Activated CD4-positive, alpha-beta T cell treated with anti-CD3 and anti-CD28 coated beads, Interleukin-10, Interleukin-2, amounts not matched to agents 100 ng/mL and 50 ng/mL, durations not matched to agents 16 hours and 8 hours (primary cell): Measurements from ENCODE around the gene ALDH3A1.
A peak's percentile ranks its signal among the peaks of the same experiment; 100 is the strongest.

Experiments
- DNase-seq: peaks from one replicate; pipeline ENCODE4 v3.0.0-alpha.2; 2020

ALDH3A1 gene

DNA sequence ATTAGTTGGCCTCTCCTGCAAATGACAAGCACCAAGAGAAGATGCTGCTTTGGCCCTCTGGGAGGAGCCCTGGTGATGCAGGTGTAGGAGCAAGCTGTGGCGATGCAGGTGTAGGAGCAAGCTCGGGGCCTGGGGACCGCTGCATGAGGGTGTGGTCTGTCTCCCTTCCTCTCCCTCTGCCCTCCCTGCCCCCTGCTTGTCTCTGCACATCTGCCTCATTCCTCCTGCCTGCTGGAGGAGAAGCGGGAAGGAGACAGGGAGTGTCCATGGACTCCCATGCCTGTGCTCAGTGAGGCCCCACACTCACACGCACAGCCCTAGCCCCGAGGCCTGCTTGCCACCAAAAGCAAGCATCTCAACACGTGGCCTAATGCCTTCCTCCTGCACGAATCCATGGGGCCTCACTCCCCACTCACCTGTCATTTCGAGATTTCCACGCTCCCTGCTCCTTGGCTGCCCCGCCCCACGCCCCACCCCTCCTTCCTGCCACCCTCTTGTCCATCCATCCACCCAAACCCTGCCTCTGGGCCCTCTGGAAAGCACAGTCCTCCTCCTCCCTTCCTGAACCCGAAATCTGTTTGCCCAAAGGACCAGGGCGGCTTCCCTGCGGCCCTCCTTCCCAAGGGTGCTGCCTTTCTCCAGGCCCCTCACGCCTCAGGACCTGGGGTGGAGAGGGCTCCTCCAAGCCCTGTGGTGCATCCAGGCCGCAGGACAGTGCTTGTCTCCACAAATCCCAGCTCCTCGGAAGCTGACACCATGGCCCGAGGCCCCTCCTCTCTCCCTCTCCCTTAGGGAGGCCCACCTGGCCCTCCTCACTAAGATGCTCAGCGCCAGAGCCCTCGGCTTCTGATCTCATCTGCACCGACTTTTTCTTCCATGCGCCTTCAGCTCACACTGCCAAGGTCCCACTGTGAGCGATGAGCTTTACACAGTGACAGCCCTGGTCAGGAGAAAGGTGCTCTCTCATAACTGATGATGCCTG, 11.8 kb upstream of the ALDH3A1 start:
- no peak for DNase-seq

DNA sequence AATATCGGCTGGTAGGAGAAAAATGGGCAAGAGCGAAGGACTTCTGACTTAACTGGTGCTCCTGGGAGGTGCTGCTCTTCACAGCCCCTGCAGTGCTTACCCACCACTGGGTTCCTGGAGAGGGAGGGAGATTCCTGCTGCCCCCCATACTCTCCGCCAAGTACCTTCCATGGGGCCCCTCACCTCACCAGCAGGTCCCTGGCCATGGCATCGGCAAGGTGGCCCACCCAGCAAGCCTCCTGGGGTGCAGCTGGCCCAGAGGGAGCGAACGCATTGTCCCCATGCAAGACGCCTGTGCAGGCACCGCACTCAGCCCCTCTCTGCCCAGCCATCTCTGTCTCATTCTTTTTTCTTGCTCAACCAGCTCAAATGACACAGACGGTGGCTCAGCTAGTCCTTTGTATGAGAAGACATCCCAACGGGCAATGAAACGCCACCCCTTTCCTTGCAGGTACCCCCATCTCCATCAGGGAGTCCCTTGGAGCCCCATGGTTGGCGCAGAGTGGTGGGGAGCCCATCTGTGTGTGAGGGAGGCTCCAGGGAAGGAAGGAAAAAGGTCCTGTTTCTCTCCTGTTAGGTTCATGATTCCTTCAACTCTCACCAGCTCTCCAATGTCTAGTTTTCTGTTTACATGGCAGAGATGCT, 9.6 kb upstream of the ALDH3A1 start:
- DNase-seq: no peak

DNA sequence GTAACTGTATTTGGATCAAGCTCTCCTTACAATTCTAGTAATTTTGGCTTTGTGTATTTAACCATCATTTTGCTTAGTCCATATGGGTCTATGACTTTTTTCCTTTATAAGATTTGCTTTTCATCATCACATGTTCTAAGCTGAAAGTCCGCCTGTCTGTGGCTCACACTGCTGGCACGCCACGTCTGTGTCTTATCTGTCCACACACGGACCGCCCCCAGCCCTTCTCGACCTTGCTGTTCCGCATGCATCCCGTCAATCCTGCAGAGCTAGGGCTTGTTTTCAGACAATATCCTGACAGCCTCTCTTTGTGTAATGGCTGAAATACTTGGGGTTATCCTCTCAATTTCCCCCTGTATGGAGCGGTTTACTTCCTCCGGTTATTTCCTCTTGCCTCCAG, 8.4 kb upstream of the ALDH3A1 start:
- DNase-seq: no peak

DNA sequence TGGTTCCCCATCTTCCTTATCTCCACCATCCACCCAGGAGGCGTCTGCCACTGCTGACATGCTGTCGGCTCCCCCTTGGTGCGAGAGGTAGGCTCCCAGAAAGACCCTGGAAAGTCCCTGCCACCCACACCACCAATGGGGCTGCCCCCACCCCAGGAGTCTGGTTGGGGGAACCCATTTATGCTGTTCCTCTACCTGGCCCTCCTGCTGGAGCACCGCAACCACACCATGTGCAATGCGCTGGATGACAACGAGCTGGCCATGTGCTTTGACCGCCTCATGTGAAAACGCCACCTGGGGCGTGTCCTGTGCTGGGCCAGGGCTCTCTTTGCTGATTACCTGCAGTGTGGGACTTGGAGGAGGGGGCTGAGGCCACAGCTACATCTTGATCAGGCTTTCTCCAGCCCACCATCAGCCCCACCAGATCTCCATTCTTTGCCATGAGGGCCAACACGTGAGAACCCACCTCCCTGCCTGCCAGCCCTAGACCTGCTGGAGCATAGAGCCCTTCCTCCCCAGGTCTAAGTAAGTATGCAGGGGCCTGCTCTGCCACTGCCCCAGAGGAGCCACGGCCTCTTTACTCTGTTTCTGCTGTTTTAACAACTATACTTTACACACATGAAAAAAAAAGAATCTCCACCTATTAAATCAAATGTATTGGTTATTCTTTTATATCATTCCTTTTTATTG, 7.9 kb upstream of the ALDH3A1 start:
- DNase-seq: no peak

DNA sequence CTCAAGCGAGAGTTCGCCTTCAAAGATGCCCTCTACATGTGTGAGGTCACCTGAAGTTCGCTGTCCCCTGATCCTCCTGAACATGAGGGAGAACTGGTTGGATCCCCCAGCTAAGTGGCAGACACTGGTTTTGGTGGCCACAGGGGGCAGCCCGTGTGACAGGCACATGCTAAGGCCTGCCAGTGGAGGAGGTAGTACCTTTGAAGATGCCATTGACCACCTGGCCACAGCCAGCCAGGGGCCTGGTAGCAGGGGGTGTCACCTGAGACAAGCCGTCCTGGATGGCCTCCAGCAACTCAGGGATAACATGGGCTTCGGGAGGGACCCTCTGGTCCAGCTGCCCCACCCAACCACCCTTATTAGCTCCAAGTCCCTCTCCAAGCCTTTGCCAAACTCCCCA, 7.3 kb upstream of the ALDH3A1 start:
- DNase-seq: no peak

DNA sequence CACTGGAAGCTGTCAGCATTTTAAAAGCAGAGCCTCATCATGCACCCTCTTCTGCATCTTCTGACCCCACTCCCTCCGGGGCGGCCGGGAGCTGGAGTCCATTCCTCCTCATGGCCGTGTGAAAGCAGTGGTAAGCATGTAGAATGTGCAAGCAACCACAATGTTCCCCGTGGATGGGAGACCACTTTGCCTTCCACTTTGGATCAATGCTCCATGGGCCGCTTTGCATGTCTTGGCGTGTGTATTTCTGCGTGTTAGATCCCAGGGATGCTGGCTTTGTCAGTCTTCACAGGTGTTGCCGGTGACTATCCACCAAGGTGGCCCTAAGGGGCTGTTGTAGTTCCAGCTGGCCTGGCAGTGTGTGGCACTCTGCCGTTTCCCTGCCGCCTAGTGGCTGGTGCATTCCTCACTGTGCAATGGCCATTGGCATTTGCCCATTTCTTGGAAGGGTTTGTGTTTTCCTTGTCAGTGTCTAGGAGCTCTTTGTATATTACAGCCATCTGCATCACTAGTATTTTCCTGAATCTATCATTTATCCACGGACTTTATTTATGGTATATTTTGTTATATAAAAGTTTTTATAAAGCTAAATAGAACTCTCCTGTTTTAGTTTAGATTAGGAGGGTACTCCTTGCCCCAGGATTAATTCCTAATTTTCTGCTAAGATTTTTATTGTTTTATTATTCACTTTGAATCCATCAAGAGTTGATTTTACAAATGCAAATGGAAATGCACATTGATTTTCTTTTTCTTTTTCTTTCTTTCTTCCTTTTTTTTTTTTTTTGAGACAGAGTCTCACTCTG, 5.8 kb upstream of the ALDH3A1 start:
- DNase-seq: no peak

DNA sequence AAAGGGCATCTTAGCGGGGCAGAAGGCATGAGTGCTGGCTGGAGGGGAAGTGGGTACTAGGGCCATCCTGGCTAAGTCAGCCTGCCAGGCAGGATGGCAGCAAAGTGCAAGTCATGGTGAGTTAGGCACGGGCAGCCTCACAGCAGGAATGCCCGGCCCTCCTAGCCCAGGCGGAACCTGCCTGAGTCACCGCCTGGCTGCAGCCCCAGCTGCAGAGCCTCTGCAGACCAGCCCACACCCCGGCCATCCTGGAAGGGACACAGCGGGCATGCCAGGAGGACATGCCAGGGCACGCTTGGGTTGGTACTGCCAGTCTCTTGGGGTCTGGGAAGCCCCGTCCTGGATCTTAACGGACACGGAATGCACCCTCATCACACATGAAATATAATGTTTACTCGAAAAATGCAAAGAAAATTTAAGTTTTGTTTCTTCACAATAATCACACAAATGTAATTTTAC, 5.0 kb upstream of the ALDH3A1 start:
- DNase-seq: no peak

DNA sequence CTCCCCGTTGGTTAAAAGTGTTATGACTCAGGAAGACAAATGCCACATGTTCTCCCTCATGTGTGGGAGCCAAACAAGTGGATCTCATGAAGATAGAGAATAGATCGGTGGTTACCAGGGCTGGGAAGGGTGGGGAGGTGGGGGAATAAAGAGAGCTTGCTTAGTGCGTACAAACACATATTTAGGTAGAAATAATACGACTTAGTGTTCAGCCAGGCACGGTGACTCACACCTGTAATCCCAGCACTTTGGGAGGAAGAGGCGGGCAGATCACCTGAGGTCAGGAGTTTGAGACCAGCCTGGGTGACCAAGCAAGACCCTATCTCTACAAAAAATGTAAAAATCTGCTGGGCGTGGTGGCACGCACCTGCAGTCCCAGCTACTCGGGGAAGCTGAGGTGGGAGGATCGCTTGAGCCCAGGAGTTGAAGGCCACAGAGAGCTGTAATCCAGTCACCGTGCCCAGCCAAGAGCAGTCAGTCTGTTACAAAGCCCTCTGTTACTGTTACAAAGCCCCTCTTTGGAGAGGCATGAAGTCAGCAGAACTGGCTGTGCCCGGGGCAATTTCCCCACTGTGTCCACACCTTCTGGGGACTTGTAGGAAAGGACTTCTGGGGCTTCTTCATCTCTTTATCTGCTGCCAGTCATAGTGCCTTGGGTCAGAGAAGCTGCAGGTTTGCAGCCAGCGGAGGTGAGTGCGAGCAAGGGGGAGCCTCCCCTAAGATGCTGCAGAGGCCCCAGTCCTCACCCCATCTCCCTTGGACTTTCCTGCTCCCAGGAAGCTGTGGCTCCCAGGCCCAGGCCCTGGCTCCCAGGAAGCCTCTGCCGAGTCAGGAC, 4.3 kb upstream of the ALDH3A1 start:
- no peak for DNase-seq

DNA sequence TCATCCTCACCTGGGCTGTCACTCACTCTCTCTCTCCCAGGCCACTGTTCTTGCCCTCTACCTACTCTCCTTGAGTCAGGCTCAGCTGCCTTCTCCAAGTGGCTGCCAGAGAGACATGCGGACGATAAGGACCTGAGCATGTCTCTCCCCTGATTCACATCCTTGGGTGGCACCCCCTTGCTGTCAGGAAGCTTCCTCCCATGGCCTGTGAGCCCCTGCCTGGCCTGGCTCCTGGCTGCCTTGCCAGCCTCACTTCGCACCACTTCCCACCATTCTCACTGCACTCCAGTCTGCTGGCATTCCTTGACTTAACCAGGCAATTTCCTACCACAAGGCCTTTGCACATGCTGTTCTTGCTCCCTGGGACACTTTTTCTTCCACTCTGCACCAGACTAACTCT, 2.7 kb upstream of the ALDH3A1 start:
- DNase-seq: no peak

DNA sequence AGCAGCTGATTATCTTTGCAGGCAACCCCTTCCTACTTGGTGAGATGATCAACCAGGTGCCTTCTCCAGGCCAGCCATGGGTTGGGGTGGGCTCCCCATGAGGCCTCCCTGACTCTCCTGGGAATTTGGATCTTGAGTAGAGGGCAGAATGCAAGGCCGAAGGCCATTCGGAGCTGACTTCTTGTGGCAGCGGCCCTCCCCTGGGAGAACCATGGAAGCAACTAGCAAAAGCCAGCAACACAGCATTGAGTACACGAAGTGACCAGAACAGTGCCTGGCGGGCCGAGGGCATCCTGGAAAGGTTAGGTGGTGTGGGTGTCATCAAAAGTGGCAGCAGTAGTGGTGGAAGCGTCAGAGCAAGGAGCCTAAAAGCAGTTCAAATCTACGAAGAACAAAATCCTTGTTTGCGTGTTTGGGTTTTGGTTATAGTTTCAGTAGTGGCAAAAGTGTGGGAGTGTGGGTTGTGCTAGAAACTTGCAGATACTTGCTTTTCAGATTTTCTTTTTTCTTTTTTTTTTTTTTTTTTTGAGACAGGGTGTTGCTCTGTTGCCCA, 2.0 kb upstream of the ALDH3A1 start:
- no peak for DNase-seq

DNA sequence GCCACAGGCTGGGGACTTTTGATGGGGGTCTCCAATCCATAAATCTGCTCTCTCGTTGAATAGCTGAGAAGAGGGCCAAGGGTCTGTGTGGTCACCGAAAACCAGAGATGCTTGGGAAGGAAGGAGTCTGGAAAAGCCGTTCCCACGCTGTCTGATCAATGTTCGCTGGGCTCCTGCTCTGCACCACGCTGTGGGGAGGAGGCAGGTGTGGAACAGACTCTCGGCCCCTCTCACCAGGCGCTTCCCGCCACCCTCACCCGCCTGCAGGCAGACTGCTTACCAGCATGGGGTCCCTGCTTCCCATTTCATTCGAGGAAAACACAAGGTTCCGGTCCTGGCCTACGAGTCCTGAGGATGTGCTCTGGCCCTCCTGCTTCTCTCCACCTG, 702 bp upstream of the ALDH3A1 start:
- DNase-seq: no peak

DNA sequence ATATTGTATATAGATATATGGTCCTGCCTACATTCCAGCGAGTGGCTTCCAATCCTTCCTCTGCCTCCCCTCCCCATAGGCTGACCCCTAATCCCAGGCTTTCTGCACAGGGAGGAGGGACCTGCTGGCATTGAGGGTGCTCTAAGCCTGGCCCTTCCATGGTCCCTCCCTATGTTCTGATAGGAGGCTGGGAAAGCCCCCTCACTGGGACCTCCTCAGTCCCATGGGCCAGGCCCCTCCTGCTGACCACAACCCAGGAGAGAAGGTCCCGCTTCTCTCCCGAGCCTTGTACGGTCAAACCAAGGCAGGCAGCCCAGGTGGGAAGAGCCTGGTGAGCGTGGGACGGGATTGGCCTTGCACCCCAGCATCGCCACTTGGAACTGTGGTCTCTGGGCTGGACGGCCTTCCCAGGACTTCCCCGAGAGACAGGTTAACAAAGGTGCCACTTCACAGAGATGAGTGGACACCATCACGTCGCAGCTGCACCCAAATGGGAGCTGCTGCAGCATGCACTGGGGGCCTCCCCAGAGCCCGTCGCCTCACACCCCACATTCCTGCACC, 859 bp downstream of the ALDH3A1 start:
- no peak for DNase-seq

DNA sequence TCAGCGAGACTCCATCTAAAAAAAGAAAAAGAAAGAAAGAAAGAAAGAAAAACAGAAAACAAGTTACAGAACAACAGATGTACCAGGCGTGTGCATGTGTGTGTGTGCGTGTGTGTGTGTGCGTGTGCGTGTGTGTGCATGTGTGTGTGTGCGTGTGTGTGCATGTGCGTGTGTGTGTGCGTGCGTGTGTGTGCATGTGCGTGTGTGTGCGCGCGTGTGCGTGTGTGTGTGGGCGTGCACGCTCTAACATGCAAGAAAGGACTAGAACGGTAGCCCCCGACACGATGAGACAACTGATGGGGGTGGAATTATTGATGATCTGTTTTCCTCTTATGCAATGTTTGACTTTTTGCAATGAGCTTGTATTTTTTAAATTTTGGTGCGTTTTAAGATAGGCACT, 1.6 kb downstream of the ALDH3A1 start:
- DNase-seq: no peak

DNA sequence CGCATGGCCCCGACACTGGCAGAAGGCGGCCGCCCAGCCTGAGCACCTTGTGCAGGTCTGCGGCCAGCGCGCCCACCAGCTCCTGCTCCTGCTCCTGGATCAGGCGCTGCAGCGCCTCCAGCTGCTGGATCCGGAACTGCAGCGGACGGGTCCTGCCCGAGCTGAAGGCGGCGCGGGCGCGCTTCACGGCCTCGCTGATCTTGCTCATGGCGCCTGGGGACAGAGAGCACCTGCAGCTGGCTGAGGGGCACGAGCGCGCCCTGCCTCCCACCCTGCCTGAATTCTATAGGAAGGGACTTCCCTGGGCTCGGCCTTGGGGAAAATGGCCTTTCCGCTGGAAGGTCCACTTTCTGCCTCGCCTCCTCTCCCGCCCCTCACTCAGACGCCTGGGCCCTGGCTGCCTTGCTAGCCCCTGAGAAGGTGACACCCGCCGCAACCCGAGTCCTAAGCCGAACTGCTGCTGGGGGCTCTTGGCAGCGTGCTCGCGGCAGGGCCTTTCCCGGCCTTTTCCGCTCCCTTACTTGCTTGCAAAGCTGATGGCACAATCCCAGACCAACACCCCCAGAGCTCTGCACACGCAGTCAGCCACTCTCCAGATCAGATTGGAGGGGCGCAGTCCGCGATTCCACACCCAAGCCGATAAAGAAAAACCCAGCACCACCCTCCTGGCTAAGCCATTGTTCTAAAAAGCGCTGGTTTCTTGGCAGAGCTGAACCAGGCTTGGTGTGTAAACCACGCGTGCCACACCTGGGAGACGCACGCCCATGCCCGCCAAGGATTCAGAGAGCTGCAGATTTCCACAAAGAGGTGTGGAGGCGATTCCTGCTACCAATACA, 3.0 kb downstream of the ALDH3A1 start:
- peak; percentile 86 for DNase-seq

DNA sequence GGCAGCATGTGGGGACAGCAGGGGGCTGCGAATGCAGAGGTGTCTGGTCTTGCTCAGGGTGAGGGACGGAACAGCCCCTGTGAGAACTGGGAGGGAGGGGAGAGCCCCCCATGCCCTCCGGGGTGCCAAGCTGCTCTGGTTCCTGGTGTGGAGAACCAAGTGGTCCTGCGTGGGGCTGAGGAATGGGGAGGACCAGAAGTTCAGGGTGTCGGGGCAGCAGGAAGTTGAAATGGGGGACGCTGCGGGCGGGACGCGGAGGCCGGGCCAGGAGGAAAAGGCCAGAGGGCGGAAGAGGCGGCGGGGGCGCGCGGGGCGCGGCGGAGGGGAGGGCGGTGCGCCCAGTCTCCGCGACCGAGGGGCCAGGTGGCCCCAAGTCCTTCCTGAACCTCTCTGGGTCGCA, 3.6 kb downstream of the ALDH3A1 start:
- no peak for DNase-seq

DNA sequence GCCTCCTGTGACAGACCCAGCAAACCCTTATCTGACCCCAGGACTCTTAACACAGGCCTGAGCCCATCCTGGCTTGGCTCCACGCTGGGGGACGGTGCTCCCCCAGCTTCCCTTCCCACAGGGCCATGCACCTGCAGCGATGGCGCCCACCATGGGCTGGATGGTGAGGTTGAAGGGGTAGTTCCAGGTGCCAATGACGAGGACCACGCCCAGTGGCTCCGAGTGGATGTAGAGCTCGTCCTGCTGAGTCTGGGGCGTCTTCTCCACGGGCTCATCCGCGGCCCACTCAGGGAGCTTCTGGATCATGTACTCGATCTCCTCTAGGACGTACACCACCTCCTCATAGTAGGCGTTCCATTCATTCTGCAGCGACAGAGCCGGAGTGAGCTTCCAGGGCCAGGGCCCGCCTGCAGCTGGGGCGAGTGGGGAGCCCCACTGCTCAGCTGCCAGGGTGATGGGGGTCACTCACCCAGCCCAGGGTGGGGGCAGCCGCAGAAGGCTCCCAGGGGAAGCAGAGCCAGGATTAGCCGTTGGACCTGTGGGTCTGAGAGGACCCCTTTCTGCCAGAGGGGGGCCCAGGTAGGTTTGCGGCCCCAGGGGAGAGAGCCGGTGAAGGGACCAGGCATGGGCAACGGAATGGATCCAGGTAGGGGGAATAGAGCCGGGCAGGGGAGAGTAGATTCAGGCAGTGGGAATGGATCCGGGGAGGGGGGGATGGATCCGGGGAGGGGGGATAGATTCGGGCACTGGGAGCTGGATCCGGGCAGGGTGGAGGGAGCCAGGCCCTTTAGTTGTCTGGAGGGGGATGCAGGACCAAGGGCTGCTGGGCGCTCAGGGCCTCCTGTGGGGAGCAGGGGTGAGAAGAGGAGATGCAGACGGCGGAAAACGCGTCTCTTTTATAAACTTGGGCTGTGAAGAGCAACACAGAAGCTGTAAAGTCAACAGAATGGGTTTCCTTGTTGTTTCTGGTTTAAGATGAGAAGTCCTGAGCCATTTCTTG, 4.7 kb downstream of the ALDH3A1 start:
- DNase-seq: no peak

DNA sequence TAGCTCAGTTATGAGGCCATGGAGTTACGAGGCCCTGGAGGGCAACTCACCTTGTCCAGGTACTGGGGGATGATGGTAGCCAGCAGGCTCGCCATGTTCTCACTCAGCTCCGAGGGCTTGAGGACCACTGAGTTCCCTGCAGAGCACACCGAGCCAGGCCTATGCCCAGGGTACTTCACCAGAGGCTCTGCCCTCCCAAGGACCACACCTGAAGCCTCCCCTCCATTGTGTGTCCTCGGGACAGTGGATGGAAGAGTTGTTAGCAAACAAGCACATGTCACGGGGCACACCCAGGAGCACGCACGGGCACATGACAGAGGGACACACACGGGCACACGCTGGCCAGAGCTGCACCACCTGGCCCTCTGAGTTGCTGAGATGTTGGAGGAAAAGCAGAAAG, 5.6 kb downstream of the ALDH3A1 start:
- DNase-seq: no peak

DNA sequence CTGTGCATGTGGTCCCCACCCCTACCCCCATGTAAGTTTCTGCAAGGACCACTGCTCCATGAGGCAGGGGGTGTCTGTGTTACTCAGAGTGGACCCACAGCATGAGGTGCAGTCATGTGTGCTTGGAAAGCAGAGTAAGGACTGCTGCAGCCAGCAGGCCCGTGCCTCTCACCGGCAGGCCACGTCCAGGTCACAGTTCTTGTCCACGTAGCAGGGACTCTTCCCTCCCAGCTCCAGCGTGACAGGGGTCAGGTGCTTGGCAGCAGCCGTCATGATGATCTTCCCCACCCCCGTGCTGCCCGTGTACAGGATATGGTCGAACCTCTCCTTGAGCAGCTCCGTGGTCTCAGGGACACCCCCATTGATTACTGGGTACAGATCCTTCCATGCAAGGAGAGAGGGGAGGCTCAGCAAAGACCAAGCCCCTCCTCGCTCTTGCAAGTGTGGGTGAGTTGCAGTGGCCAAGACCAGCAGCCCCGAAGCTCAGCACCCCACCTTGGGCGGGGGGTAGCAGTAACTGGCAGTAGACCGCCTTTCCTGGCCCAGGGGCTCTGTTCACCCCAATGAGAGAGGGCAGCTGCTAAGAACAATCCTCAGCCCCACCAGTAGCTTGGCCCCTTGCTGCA, 6.2 kb downstream of the ALDH3A1 start:
- no peak for DNase-seq
